ENCODE data around the gene NME9. TPM values are rescaled to one million over a fixed set of nuclear protein-coding genes. Genes with fewer than 3 reads are reported as not detected.

Gene NME9
- total and polyA plus RNA-seq, 11 donors: not detected

GRCh38 chr3:138257986-138258385 is 71.7 kb downstream of the NME9 start:
- WGBS, 4 donors: 87 to 94% (median 93%) methylated on average over 1 of the region's 1 CpG
- Histone ChIP-seq H3K4me1 (no peaks in the 10 kb centered on the region), H3K4me3 (no peak overlapping the region), H3K36me3 (peaks cover 0 to 21% (median 13%) of the 10 kb centered on the region in 9 donors), H3K9me3 (no peaks in the 10 kb centered on the region), H3K27ac (no peak overlapping the region), H3K27me3 (no peaks in the 10 kb centered on the region)
- ATAC-seq: no peak
- intact Hi-C loops (cut with DNase I): no loop called here
- DNase-seq: no peak
- TF ChIP-seq POLR2A (IDR thresholded peaks at IDR 0.05): no peak
- no peak for TF ChIP-seq CTCF (IDR thresholded peaks at IDR 0.05)

- no peak for TF ChIP-seq POLR2A (IDR thresholded peaks at IDR 0.05)
- TF ChIP-seq CTCF (IDR thresholded peaks at IDR 0.05): no peak
- no peak overlapping the region for H3K27ac ChIP-seq
- H3K4me3 ChIP-seq: no peak overlapping the region
- no peaks in the 10 kb centered on the region for H3K27me3 ChIP-seq
- peaks cover 0 to 34% (median 14%) of the 10 kb centered on the region in 9 donors for H3K36me3 ChIP-seq
- no peak for ATAC-seq
- no peak for DNase-seq
- WGBS, 4 donors: 76 to 93% (median 88%) methylated on average over 1 of the region's 1 CpG
- no peaks in the 10 kb centered on the region for H3K4me1 ChIP-seq
- H3K9me3 ChIP-seq: no peaks in the 10 kb centered on the region
- intact Hi-C loops (cut with DNase I): no loop called here
Measured at GRCh38 chr3:138256022-138256421, 73.6 kb downstream of the NME9 start.

- 73 to 88% (median 83%) methylated on average over 1 of the region's 1 CpG for WGBS, 4 donors
Measured at GRCh38 chr3:138254216-138254615, 75.4 kb downstream of the NME9 start.

GRCh38 chr3:138253609-138254008 is 76.0 kb downstream of the NME9 start:
- H3K36me3 ChIP-seq: peaks cover 0 to 33% (median 11%) of the 10 kb centered on the region in 9 donors
- TF ChIP-seq CTCF (IDR thresholded peaks at IDR 0.05) (no peak), POLR2A (IDR thresholded peaks at IDR 0.05) (no peak)
- DNase-seq: no peak
- H3K4me1 ChIP-seq: no peaks in the 10 kb centered on the region
- ATAC-seq: no peak
- H3K27ac ChIP-seq: no peak overlapping the region
- no peaks in the 10 kb centered on the region for H3K27me3 ChIP-seq
- H3K9me3 ChIP-seq: no peaks in the 10 kb centered on the region
- H3K4me3 ChIP-seq: no peak overlapping the region
- 93 to 96% (median 95%) methylated on average over 1 of the region's 1 CpG for WGBS, 4 donors
- intact Hi-C loops (cut with DNase I): no loop called here

More at GRCh38 chr3:138254216-138254615, 75.4 kb downstream of the NME9 start:
- H3K9me3 ChIP-seq: no peaks in the 10 kb centered on the region
- no peak for ATAC-seq
- peaks cover 0 to 34% (median 10%) of the 10 kb centered on the region in 9 donors for H3K36me3 ChIP-seq
- no peak for DNase-seq
- H3K4me1 ChIP-seq: no peaks in the 10 kb centered on the region
- intact Hi-C loops (cut with DNase I): no loop called here
- no peak overlapping the region for H3K4me3 ChIP-seq
- H3K27ac ChIP-seq: no peak overlapping the region
- no peak for TF ChIP-seq POLR2A (IDR thresholded peaks at IDR 0.05)
- TF ChIP-seq CTCF (IDR thresholded peaks at IDR 0.05): no peak
- H3K27me3 ChIP-seq: no peaks in the 10 kb centered on the region

Other genes with a start within 250 kb of the NME9 start
- 1 to 10 TPM; 1.6 to 7.6 (median 4.0) TPM for gene DZIP1L, start 214.2 kb downstream of the NME9 start, total RNA-seq
- gene DZIP1L, start 214.2 kb downstream of the NME9 start, polyA plus RNA-seq: 1 to 10 TPM; 3.1 TPM
- not detected for gene A4GNT, start 197.5 kb downstream of the NME9 start, total RNA-seq
- not detected for gene A4GNT, start 197.5 kb downstream of the NME9 start, polyA plus RNA-seq
- gene DBR1, start 154.9 kb downstream of the NME9 start, total RNA-seq: 10 to 100 TPM in 1 of 9 donors, 1 to 10 TPM in 8; 6.2 to 11.0 (median 7.9) TPM
- 1 to 10 TPM; 3.2 to 8.1 TPM for gene DBR1, start 154.9 kb downstream of the NME9 start, polyA plus RNA-seq
- 10 to 100 TPM; 26.9 to 42.9 (median 33.3) TPM for gene ARMC8, start 142.6 kb downstream of the NME9 start, total RNA-seq
- gene ARMC8, start 142.6 kb downstream of the NME9 start, polyA plus RNA-seq: 10 to 100 TPM; 10.1 to 40.6 TPM
- gene MRAS, start 18.7 kb upstream of the NME9 start, total RNA-seq: 100 to 1,000 TPM; 227 to 413 (median 254) TPM
- gene MRAS, start 18.7 kb upstream of the NME9 start, polyA plus RNA-seq: 100 to 1,000 TPM; 112 to 245 TPM
- 1 to 10 TPM in 6 of 9 donors, under 1 TPM in 3; 0.87 to 2.7 (median 1.7) TPM for gene ESYT3, start 104.8 kb upstream of the NME9 start, total RNA-seq
- gene ESYT3, start 104.8 kb upstream of the NME9 start, polyA plus RNA-seq: 1 to 10 TPM in 1 of 2 donors, under 1 TPM in 1; 0.42 to 1.0 TPM